Upper lobe of right lung (tissue), 1 donor: Measurements from ENCODE around the gene VGLL2. TPM values are rescaled to one million over a fixed set of nuclear protein-coding genes. Genes with fewer than 3 reads are reported as not detected.

Experiments used
- ATAC-seq: fragments of 200-7000 bp; cut with Tn5 transposase; one replicate; pipeline ENCODE4 v1.9.1; 2020; ENCODE audit warnings: mild to moderate bottlenecking, moderate library complexity
- DNase-seq: peaks from one replicate; pipeline ENCODE4 v3.0.0-alpha.2; 2020
- H3K27ac ChIP-seq: fragments of 200-600 bp; one replicate; pipeline ENCODE4 v1.8.0; 2022
- H3K27me3 ChIP-seq: fragments of 200-600 bp; one replicate; pipeline ENCODE4 v1.8.0; 2022; ENCODE audit warnings: mild to moderate bottlenecking
- H3K36me3 ChIP-seq: fragments of 200-600 bp; one replicate; pipeline ENCODE4 v1.8.0; 2022
- H3K4me1 ChIP-seq: fragments of 200-600 bp; one replicate; pipeline ENCODE4 v1.8.0; 2022
- H3K4me3 ChIP-seq: fragments of 200-600 bp; one replicate; pipeline ENCODE4 v1.8.0; 2022; ENCODE audit warnings: mild to moderate bottlenecking
- H3K9me3 ChIP-seq: fragments of 200-600 bp; one replicate; pipeline ENCODE4 v1.8.0; 2022
- intact Hi-C: fragments of 100-400 bp; cut with DNase I; formaldehyde crosslinking; loops from one replicate; pipeline ENCODE4 v1.11.0; 2022
- total RNA-seq: library from RNA; stranded (reverse); fragmentation: NEBNext Ultra II Directional; extraction: Animal tissue kit (Norgen Biotek cat#: 25700); gene quantifications from one replicate; pipeline ENCODE4 v1.2.1, GENCODE V29; 2021
- TF ChIP-seq, protein P1 (sequence below): fragments of 200-600 bp; IDR thresholded peaks from one replicate; pipeline ENCODE4 v1.8.0; 2022; ENCODE audit warnings: antibody characterized with exemption
- donor health status: DM: no; HTN: yes; CAD: no; lungs with severe emphysema.

The VGLL2 gene
- total RNA-seq, 1 donor from 2014 or later, result not detected

DNA sequence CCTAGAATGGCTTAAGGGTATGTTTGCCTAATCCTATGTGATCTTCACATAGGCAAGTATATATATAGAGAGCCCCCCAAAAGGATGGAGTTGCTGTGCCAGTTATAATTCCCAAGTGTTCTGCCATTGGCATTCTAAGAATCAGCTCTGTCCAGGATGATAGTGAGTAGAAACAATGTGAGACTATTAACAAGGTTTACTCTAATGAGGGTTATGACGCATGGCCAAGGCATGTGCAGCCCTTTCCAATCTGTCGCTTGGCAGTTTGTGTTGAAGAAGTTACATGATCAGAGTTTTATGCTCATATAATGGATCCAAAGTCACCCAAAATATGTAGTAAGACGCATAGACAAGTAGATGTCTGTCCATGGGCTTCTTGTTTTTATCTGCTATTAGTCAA, 33.6 kb downstream of the VGLL2 start:
- DNase-seq (no peak), ATAC-seq (no peak)
- intact Hi-C loops, result no loop called here
- H3K36me3 ChIP-seq, result no peaks in the 10 kb centered on the region
- H3K4me1 ChIP-seq, result no peaks in the 10 kb centered on the region
- no peaks in the 10 kb centered on the region for H3K27me3 ChIP-seq
- no peak overlapping the region for H3K27ac ChIP-seq
- no peaks in the 10 kb centered on the region for H3K9me3 ChIP-seq
- TF ChIP-seq, protein P1, sequence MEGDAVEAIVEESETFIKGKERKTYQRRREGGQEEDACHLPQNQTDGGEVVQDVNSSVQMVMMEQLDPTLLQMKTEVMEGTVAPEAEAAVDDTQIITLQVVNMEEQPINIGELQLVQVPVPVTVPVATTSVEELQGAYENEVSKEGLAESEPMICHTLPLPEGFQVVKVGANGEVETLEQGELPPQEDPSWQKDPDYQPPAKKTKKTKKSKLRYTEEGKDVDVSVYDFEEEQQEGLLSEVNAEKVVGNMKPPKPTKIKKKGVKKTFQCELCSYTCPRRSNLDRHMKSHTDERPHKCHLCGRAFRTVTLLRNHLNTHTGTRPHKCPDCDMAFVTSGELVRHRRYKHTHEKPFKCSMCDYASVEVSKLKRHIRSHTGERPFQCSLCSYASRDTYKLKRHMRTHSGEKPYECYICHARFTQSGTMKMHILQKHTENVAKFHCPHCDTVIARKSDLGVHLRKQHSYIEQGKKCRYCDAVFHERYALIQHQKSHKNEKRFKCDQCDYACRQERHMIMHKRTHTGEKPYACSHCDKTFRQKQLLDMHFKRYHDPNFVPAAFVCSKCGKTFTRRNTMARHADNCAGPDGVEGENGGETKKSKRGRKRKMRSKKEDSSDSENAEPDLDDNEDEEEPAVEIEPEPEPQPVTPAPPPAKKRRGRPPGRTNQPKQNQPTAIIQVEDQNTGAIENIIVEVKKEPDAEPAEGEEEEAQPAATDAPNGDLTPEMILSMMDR, result no peak
- H3K4me3 ChIP-seq, result no peak overlapping the region

DNA sequence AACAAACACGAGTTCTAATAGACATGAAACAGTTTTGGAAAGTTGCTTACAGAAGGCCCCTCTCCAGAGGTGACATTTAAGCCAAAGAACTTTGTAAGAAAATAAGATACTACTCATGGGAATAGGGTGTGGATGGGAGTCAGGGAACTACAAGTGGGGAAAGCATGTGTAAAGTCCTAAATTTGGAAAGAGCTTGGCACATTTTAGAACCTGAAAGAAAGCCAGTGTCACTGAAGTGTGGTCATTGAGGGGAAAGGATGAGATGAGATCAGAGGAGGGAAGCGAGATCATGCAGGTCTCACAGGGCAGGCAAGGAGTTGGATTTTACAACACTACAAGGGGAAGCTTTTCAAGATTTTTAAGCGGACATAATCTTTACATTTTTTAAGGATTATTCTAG, 38.0 kb downstream of the VGLL2 start:
- Histone ChIP-seq H3K27ac (no peak overlapping the region), H3K4me3 (no peak overlapping the region), H3K27me3 (no peaks in the 10 kb centered on the region), H3K4me1 (no peaks in the 10 kb centered on the region), H3K9me3 (no peaks in the 10 kb centered on the region), H3K36me3 (no peaks in the 10 kb centered on the region)
- no peak for ATAC-seq
- no peak for DNase-seq
- TF ChIP-seq, protein P1, result no peak
- intact Hi-C loops, result no loop called here

DNA sequence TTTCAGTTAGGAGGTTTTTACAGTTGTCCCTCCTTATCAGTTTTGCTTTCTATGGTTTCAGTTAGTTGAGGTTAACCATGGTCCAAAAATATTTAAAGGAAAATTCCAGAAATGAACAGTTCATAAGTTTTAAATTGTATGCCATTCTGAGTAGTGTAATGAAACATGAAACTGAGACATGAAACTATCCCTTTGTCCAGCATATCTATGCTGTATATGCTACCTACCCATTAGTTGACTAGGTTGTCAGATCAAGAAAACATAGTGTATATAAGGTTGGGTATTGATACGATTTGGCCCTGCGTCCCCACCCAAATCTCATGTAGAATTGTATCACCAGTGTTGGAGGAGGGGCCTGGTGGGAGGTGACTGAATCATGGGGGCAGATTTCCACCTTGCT, 39.1 kb downstream of the VGLL2 start:
- H3K9me3 ChIP-seq, result no peaks in the 10 kb centered on the region
- no peaks in the 10 kb centered on the region for H3K27me3 ChIP-seq
- no peaks in the 10 kb centered on the region for H3K36me3 ChIP-seq
- intact Hi-C loops, result no loop called here
- TF ChIP-seq, protein P1, result no peak
- ATAC-seq, result no peak
- H3K4me3 ChIP-seq, result no peak overlapping the region
- no peaks in the 10 kb centered on the region for H3K4me1 ChIP-seq
- DNase-seq, result no peak
- H3K27ac ChIP-seq, result no peak overlapping the region

DNA sequence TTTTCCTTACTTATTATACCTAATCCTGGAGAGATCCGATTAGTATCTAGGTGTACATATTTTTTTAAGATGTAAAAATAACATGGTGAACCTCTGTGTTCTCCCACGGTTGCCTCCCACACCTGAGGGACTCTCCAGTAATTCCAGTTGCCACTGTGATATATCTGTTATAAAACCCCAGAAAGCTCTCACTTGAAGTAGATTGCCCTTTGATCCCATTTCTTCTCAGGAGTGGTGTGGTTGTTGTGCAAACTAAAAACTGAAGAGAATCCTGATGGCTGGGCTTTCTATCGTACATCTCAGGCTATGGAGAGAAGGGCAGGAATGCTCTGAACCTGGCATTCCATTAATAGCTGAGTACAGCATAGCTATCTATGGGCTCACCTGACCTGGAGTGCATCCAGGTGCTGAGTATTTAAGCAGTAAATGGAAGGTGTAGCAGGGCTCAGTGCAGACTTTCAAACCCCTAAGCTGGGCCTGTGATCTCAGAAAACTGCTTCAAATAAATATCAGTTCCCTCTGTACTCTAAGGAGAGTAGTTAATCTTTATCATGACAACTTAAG, 41.0 kb downstream of the VGLL2 start:
- H3K27ac ChIP-seq, result no peak overlapping the region
- ATAC-seq (peak; percentile 87), DNase-seq (no peak)
- TF ChIP-seq, protein P1, result no peak
- intact Hi-C loops, result no loop called here
- H3K4me3 ChIP-seq, result no peak overlapping the region
- no peaks in the 10 kb centered on the region for H3K4me1 ChIP-seq
- no peaks in the 10 kb centered on the region for H3K9me3 ChIP-seq
- H3K36me3 ChIP-seq, result no peaks in the 10 kb centered on the region
- H3K27me3 ChIP-seq, result no peaks in the 10 kb centered on the region

DNA sequence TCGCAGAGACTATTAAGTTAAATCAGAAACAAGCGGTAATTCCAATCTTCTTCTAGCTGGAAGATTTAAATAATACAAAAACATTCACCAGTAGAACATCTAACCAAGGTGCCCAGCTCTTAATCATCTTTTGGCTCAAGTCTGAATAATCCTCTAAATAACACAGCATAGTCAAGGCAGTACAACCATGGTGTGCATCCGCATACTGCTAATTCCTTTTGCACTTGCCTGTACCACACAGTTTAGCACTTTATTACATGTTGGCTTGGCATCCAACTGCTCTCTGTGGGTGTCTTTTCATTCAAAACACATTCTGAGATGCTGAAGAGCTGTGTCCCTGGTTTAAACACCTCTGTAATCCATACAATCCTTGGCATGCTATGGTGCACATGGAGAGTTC, 42.3 kb downstream of the VGLL2 start:
- intact Hi-C loops, result no loop called here
- H3K27me3 ChIP-seq, result no peaks in the 10 kb centered on the region
- H3K27ac ChIP-seq, result no peak overlapping the region
- no peaks in the 10 kb centered on the region for H3K4me1 ChIP-seq
- no peaks in the 10 kb centered on the region for H3K36me3 ChIP-seq
- no peaks in the 10 kb centered on the region for H3K9me3 ChIP-seq
- H3K4me3 ChIP-seq, result no peak overlapping the region
- no peak for DNase-seq
- no peak for ATAC-seq
- TF ChIP-seq, protein P1, result no peak

DNA sequence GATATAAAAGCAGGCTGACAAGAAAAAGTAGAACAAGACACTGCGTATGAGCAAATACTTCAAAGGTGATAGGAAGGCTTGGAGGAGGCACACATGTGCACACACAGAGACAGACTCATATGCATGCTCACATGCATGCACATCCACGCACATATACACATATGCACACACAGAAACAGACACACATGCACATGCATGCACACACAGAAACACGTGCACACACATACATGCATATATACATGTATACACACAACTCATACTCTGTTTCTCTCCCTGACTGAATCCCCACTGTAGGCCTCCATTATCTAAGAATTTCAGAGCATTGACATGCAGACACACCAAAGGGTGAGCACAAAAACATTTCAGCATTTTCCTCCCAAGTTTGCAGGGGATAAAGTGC, 43.7 kb downstream of the VGLL2 start:
- TF ChIP-seq, protein P1, result no peak

More for the DNA sequence above, 43.7 kb downstream of the VGLL2 start:
- ATAC-seq, result no peak
- Histone ChIP-seq H3K4me3 (no peak overlapping the region), H3K27me3 (no peaks in the 10 kb centered on the region), H3K9me3 (no peaks in the 10 kb centered on the region), H3K27ac (no peak overlapping the region), H3K4me1 (no peaks in the 10 kb centered on the region), H3K36me3 (no peaks in the 10 kb centered on the region)
- no peak for DNase-seq
- intact Hi-C loops, result no loop called here
